HCT116 (cell line): Measurements from ENCODE around the gene RNU11. TPM values are rescaled to one million over a fixed set of nuclear protein-coding genes. Genes with fewer than 3 reads are reported as not detected.
"Not testable (repeated sequence)": the region's sequence is repeated elsewhere in the genome, so short reads cannot be mapped to it uniquely, and the experiment has no call there.

ENCODE experiments used
- ATAC-seq: fragments of 200-7000 bp; cut with Tn5 transposase; 2 replicates; pipeline ENCODE4 v1.9.1; 2020; ENCODE audit warnings: mild to moderate bottlenecking, moderate library complexity
- BruUV-seq: library from RNA; stranded (reverse); fragments of 400-500 nt; replicated peaks from 2 replicates; lab custom pipeline; 2021; lab: Mats Ljungman, UMichigan
- CTCF ChIA-PET: fragments of 300-600 bp; sonication (Branson Sonifier 250); formaldehyde crosslinking; loops from one replicate; lab custom pipeline; 2021; ENCODE audit warnings: antibody characterized with exemption; lab: Charles Lee
- POLR2A ChIA-PET: fragments of 300-600, 350-600 bp; sonication (Branson Sonifier 250); formaldehyde crosslinking; loops from one replicate; lab custom pipeline; 2021; ENCODE audit warnings: antibody characterized with exemption; lab: Charles Lee
- RAD21 ChIA-PET, 2 experiments: fragments of 300-600 bp; sonication (Branson Sonifier 250); formaldehyde crosslinking; loops; one replicate each; lab custom pipeline; 2023; ENCODE audit warnings: low total read pairs in 2 of 2; ENCODE audit not compliant: uncharacterized antibody in 2 of 2, unreplicated experiment in 2 of 2, low non-redundant PET in 1 of 2; lab: Charles Lee
- DNase-seq: peaks from one replicate; pipeline ENCODE4 v3.0.0-alpha.2; 2010; ENCODE audit warnings: low read depth, low spot score
- H2AFZ ChIP-seq: fragments of 200-600 bp; shearing (Covaris generic), sonication (generic); 2 replicates; pipeline ENCODE4 v1.6.1; 2017; ENCODE audit warnings: low read depth, mixed run types, mixed read lengths, antibody characterized with exemption, low read length; ENCODE audit not compliant: poor library complexity, severe bottlenecking
- H3K27ac ChIP-seq: 2 replicates; pipeline ENCODE4 v1.5.1; 2012; ENCODE audit warnings: low read depth, low read length
- H3K27me3 ChIP-seq: fragments of 200-600 bp; sonication (generic); 2 replicates; pipeline ENCODE4 v1.6.1; 2016; ENCODE audit warnings: mixed run types, low read length, mixed read lengths; ENCODE audit not compliant: insufficient read depth
- H3K36me3 ChIP-seq, 2 experiments: fragments of 200-500 bp in 1 of 2; fragments of 200-600 bp in 1 of 2; sonication (Bioruptor generic) in 1 of 2; sonication (generic) in 1 of 2; 2 replicates each; pipeline versions ENCODE4 v1.5.1 to v1.6.1; 2014 to 2016; ENCODE audit warnings: low read length in 2 of 2, inconsistent platforms in 1 of 2, mixed read lengths in 1 of 2, mixed run types in 1 of 2; ENCODE audit not compliant: insufficient read depth in 2 of 2, control insufficient read depth in 1 of 2
- H3K4me1 ChIP-seq, 2 experiments: fragments of 200-600 bp in 1 of 2; sonication (generic) in 1 of 2; 2 replicates each; pipeline versions ENCODE4 v1.5.1 to v1.6.1; 2012 to 2017; ENCODE audit warnings: low read length in 2 of 2, inconsistent platforms in 1 of 2, mild to moderate bottlenecking in 1 of 2, mixed read lengths in 1 of 2, mixed run types in 1 of 2, moderate library complexity in 1 of 2; ENCODE audit not compliant: insufficient read depth in 2 of 2, control insufficient read depth in 1 of 2
- H3K4me2 ChIP-seq: fragments of 200-600 bp; sonication (generic); 2 replicates; pipeline ENCODE4 v1.6.1; 2017; ENCODE audit warnings: mixed run types, low read length, mixed read lengths
- H3K4me3 ChIP-seq, 2 experiments: fragments of 200-600 bp in 1 of 2; sonication (generic) in 1 of 2; replicated peaks in 1 of 2; 2 replicates each; pipeline ENCODE4 v1.5.1; 2011 to 2016; ENCODE audit warnings: low read length in 2 of 2, control low read depth in 1 of 2, low read depth in 1 of 2, mild to moderate bottlenecking in 1 of 2, mixed read lengths in 1 of 2, mixed run types in 1 of 2
- H3K79me2 ChIP-seq: fragments of 200-600 bp; sonication (generic); 2 replicates; pipeline ENCODE4 v1.6.1; 2017; ENCODE audit warnings: mild to moderate bottlenecking, mixed run types, low read length, moderate library complexity, mixed read lengths; ENCODE audit not compliant: insufficient read depth
- H3K9ac ChIP-seq: fragments of 200-600 bp; sonication (generic); 2 replicates; pipeline ENCODE4 v1.6.1; 2016; ENCODE audit warnings: low read length, mixed read lengths
- H3K9me2 ChIP-seq: fragments of 200-600 bp; sonication (generic), shearing (Covaris generic); 2 replicates; pipeline ENCODE4 v1.6.1; 2017; ENCODE audit warnings: mixed run types, mild to moderate bottlenecking, moderate library complexity; ENCODE audit not compliant: insufficient read depth
- H3K9me3 ChIP-seq, 2 experiments: fragments of 200-500 bp in 1 of 2; fragments of 200-600 bp in 1 of 2; sonication (Bioruptor generic) in 1 of 2; sonication (generic) in 1 of 2; 2 replicates each; pipeline ENCODE4 v1.6.1; 2014 to 2017; ENCODE audit warnings: low read length in 2 of 2, mixed read lengths in 2 of 2, inconsistent platforms in 1 of 2, low read depth in 1 of 2, mild to moderate bottlenecking in 1 of 2, mixed run types in 1 of 2, moderate library complexity in 1 of 2; ENCODE audit not compliant: control insufficient read depth in 1 of 2, insufficient read depth in 1 of 2
- H4K20me1 ChIP-seq: fragments of 200-600 bp; sonication (generic), shearing (Covaris generic); 2 replicates; pipeline ENCODE4 v1.6.1; 2017; ENCODE audit warnings: mixed run types, mild to moderate bottlenecking, moderate library complexity; ENCODE audit not compliant: insufficient read depth
- ATF3 ChIP-seq: IDR thresholded peaks from 2 replicates; pipeline ENCODE4 v1.6.1; 2012
- CTCF ChIP-seq, 3 experiments: fragments of 200-600 bp in 1 of 3; sonication (generic) in 1 of 3; IDR thresholded peaks in 2 of 3; conservative IDR thresholded peaks in 1 of 3; 2 replicates each; pipeline ENCODE4 v1.5.1; 2012 to 2017; ENCODE audit warnings: low read depth in 2 of 3, low read length in 2 of 3, antibody characterized with exemption in 1 of 3, borderline replicate concordance in 1 of 3, control low read depth in 1 of 3, mild to moderate bottlenecking in 1 of 3, mixed read lengths in 1 of 3, mixed run types in 1 of 3, moderate library complexity in 1 of 3; ENCODE audit not compliant: insufficient read depth in 1 of 3
- EGR1 ChIP-seq: IDR thresholded peaks from 2 replicates; pipeline ENCODE4 v1.6.1; 2012; ENCODE audit warnings: low read depth
- FOSL1 ChIP-seq: IDR thresholded peaks from 2 replicates; pipeline ENCODE4 v1.6.1; 2012; ENCODE audit warnings: low read depth
- MAX ChIP-seq: IDR thresholded peaks from 2 replicates; pipeline ENCODE4 v1.6.1; 2012
- POLR2AphosphoS5 ChIP-seq: IDR thresholded peaks from 2 replicates; pipeline ENCODE4 v1.6.1; 2011; ENCODE audit warnings: mild to moderate bottlenecking, low read depth, low read length, moderate library complexity
- RAD21 ChIP-seq: IDR thresholded peaks from 2 replicates; pipeline ENCODE4 v1.6.1; 2012; ENCODE audit warnings: low read depth, mild to moderate bottlenecking
- SRF ChIP-seq: IDR thresholded peaks from 2 replicates; pipeline ENCODE4 v1.6.1; 2012; ENCODE audit warnings: low read depth
- ZBTB33 ChIP-seq: IDR thresholded peaks from 2 replicates; pipeline ENCODE4 v1.6.1; 2011; ENCODE audit warnings: mild to moderate bottlenecking, low read length, moderate library complexity; ENCODE audit not compliant: insufficient replicate concordance; ENCODE audit errors: extremely low read depth
- ZFX ChIP-seq: fragments of 450-650 bp; IDR thresholded peaks from 2 replicates; pipeline ENCODE4 v1.6.1; 2017
- intact Hi-C: fragments of 100-400 bp; cut with micrococcal nuclease; formaldehyde crosslinking; loops from 2 replicates; pipeline ENCODE4 v1.10.0; 2022
- total RNA-seq: library from RNA; stranded (reverse); gene quantifications from one replicate; pipeline ENCODE4 v1.2.1, GENCODE V29; 2021; ENCODE audit not compliant: unreplicated experiment

Gene RNU11
- total RNA-seq, 1 experiment from 2014 or later, result not detected

- TF ChIP-seq CTCF (IDR thresholded peaks at IDR 0.05 in 2 of 3, conservative IDR thresholded peaks at IDR 0.05 in 1 of 3; ENCODE audit: borderline replicate concordance in 1 of 3, insufficient read depth in 1 of 3, low read depth in 2 of 3, low read length in 2 of 3) (no peak), POLR2AphosphoS5 (no peak)
These were observed 2.4 kb upstream of the RNU11 start (continued) for GRCh38 chr1:28646040-28646439.

GRCh38 chr1:28648008-28648473, 359 bp upstream of the RNU11 start:
- intact Hi-C loops, result loop anchor here (1.0 to 2.0 kb wide), 2 partner anchors 21 to 88 kb away; partner anchors contain the start of genes GMEB1 and YTHDF2
- ChIA-PET CTCF (interaction anchor here (1.1 kb wide), 1 partner anchor 89 kb away, joined by 3 read pairs; the partner anchor contains the start of gene YTHDF2), POLR2A (interaction anchor here (0.6 to 4.1 kb wide), 45 partner anchors 7 to 555 kb away, joined by 3 to 53 read pairs (median 4); partner anchors contain the start of genes EPB41, GMEB1, RCC1 and YTHDF2), RAD21 (interaction anchor here in 1 of 2 experiments (1.6 kb wide), 1 partner anchor 229 kb away, joined by 4 read pairs; no protein-coding TSS in a partner anchor)
- Histone ChIP-seq H3K4me3 (peak overlapping the region; percentile 31 to 51), H3K9ac (peak overlapping the region; percentile 62), H3K27me3 (no peaks in the 10 kb centered on the region), H3K4me1 (peaks cover 18 to 41% of the 10 kb centered on the region in 2 experiments), H4K20me1 (no peaks in the 10 kb centered on the region), H2AFZ (no peak overlapping the region), H3K27ac (peak overlapping the region; percentile 86), H3K36me3 (no peaks in the 10 kb centered on the region), H3K4me2 (peak overlapping the region; percentile 75), H3K9me2 (no peaks in the 10 kb centered on the region), H3K79me2 (no peaks in the 10 kb centered on the region; the same call in 1 of the 2 replicates), H3K9me3 (no peaks in the 10 kb centered on the region)
- TF ChIP-seq ATF3, result no peak
- no peak for TF ChIP-seq FOSL1
- no peak for TF ChIP-seq ZBTB33
- TF ChIP-seq RAD21, result no peak
- TF ChIP-seq POLR2AphosphoS5, result no peak
- no peak for TF ChIP-seq EGR1
- no peak for TF ChIP-seq MAX
- no peak for TF ChIP-seq ZFX
- TF ChIP-seq SRF, result no peak
- peak; percentile 80 for ATAC-seq
- peak; percentile 88 for DNase-seq
- BruUV-seq, result no TSS peak

- CTCF ChIA-PET, H3K79me2 ChIP-seq, H3K9me2 ChIP-seq, H4K20me1 ChIP-seq, H3K27ac ChIP-seq, H3K9me3 ChIP-seq, intact Hi-C loops, H3K4me3 ChIP-seq, H3K36me3 ChIP-seq, H3K4me2 ChIP-seq, ATAC-seq, RAD21 ChIA-PET, DNase-seq, H3K27me3 ChIP-seq, H2AFZ ChIP-seq, H3K9ac ChIP-seq, BruUV-seq, POLR2A ChIA-PET: not testable (repeated sequence)
- H3K4me1 ChIP-seq, result peaks cover 8 to 16% of the 10 kb centered on the region in 2 experiments
These were observed 4.7 kb downstream of the RNU11 start for GRCh38 chr1:28653063-28653462.
